DND-41 (cell line): Measurements from ENCODE around the gene INTS3.
A peak's percentile ranks its signal among the peaks of the same experiment; 100 is the strongest.

Experiments used
- ATAC-seq: fragments of 200-7000 bp; cut with Tn5 transposase; 3 replicates; pipeline ENCODE4 v1.9.1; 2021; ENCODE audit warnings: low read depth; ENCODE audit not compliant: insufficient read depth
- DNase-seq: peaks from one replicate; pipeline ENCODE4 v3.0.0-alpha.2; 2020
- H2AFZ ChIP-seq: 2 replicates; pipeline ENCODE4 v1.6.0; 2012; ENCODE audit warnings: low read depth, low read length
- H3K27ac ChIP-seq: 2 replicates; pipeline ENCODE4 v1.5.1; 2012; ENCODE audit warnings: low read length, inconsistent platforms
- H3K27me3 ChIP-seq: fragments of 200-600 bp; sonication (generic); 2 replicates; pipeline ENCODE4 v1.6.0; 2012; ENCODE audit warnings: low read length, mild to moderate bottlenecking, inconsistent platforms; ENCODE audit not compliant: insufficient read depth, poor library complexity
- H3K36me3 ChIP-seq: 2 replicates; pipeline ENCODE4 v1.5.1; 2012; ENCODE audit warnings: low read length, inconsistent platforms; ENCODE audit not compliant: insufficient read depth
- H3K4me1 ChIP-seq: 2 replicates; pipeline ENCODE4 v1.5.1; 2012; ENCODE audit warnings: mild to moderate bottlenecking, low read length; ENCODE audit not compliant: insufficient read depth
- H3K4me2 ChIP-seq: 2 replicates; pipeline ENCODE4 v1.6.0; 2012; ENCODE audit warnings: mild to moderate bottlenecking, moderate library complexity, low read length, inconsistent platforms; ENCODE audit not compliant: insufficient read depth
- H3K4me3 ChIP-seq, 2 experiments: fragments of 200-600 bp in 1 of 2; shearing (Covaris generic) in 1 of 2; 2 replicates each; pipeline ENCODE4 v1.5.1; 2012 to 2016; ENCODE audit warnings: inconsistent platforms in 2 of 2, low read length in 2 of 2, mild to moderate bottlenecking in 2 of 2, low read depth in 1 of 2, moderate library complexity in 1 of 2
- H3K79me2 ChIP-seq: 2 replicates; pipeline ENCODE4 v1.6.0; 2012; ENCODE audit warnings: low read length, inconsistent platforms; ENCODE audit not compliant: insufficient read depth
- H3K9ac ChIP-seq: 2 replicates; pipeline ENCODE4 v1.6.0; 2012; ENCODE audit warnings: low read depth, mild to moderate bottlenecking, inconsistent platforms, low read length, moderate library complexity
- H3K9me3 ChIP-seq: 2 replicates; pipeline ENCODE4 v1.5.1; 2012; ENCODE audit warnings: low read length, moderate library complexity, mild to moderate bottlenecking, inconsistent platforms; ENCODE audit not compliant: insufficient read depth, severe bottlenecking
- H4K20me1 ChIP-seq: 2 replicates; pipeline ENCODE4 v1.6.0; 2012; ENCODE audit warnings: low read length; ENCODE audit not compliant: insufficient read depth
- EZH2 ChIP-seq: IDR thresholded peaks from 3 replicates; pipeline ENCODE4 v1.6.1; 2012; ENCODE audit warnings: borderline replicate concordance, low read depth, mild to moderate bottlenecking, moderate library complexity, low read length, inconsistent platforms; ENCODE audit not compliant: severe bottlenecking
- TF ChIP-seq, protein P1 (sequence below): IDR thresholded peaks from 2 replicates; pipeline ENCODE4 v1.5.1; 2012; ENCODE audit warnings: borderline replicate concordance, low read length, moderate library complexity, mild to moderate bottlenecking; ENCODE audit not compliant: poor library complexity, severe bottlenecking; ENCODE audit errors: extremely low read depth

The INTS3 gene

DNA sequence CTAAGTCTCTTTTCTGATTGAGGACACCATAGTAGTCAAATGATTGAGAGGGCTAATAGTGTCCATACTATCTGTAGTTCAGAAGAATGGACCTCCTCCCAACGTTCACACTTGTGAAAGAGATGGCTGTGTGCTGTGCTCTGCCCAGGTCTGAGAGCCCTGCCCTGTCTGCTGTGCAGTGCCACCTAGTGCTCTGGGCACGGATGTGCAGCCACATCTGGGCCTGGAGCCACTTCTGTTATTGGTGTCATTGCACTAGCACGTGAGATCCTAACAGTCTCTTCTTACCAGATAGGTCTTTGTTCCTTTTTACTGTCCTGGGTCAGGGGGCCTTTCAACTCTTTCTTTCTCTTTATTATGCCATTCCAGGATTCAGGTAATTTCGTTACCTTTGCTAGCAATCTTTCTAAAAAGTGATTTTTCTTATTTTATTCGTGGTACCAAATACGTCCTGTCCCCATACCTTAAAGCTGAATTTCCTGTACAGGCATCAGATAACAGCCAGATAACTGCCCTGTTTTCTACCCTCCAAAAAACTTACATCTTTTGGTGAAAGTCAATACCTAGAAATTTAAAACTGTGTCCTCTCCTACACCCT is 21.7 kb downstream of the INTS3 start:
- no peak overlapping the region for H3K27ac ChIP-seq
- TF ChIP-seq, protein P1, sequence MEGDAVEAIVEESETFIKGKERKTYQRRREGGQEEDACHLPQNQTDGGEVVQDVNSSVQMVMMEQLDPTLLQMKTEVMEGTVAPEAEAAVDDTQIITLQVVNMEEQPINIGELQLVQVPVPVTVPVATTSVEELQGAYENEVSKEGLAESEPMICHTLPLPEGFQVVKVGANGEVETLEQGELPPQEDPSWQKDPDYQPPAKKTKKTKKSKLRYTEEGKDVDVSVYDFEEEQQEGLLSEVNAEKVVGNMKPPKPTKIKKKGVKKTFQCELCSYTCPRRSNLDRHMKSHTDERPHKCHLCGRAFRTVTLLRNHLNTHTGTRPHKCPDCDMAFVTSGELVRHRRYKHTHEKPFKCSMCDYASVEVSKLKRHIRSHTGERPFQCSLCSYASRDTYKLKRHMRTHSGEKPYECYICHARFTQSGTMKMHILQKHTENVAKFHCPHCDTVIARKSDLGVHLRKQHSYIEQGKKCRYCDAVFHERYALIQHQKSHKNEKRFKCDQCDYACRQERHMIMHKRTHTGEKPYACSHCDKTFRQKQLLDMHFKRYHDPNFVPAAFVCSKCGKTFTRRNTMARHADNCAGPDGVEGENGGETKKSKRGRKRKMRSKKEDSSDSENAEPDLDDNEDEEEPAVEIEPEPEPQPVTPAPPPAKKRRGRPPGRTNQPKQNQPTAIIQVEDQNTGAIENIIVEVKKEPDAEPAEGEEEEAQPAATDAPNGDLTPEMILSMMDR: peak; percentile 98
- TF ChIP-seq EZH2: no peak
- no peaks in the 10 kb centered on the region for H4K20me1 ChIP-seq
- H3K9me3 ChIP-seq: no peaks in the 10 kb centered on the region
- no peak overlapping the region for H3K4me3 ChIP-seq
- ATAC-seq (peak; percentile 100), DNase-seq (peak; percentile 80)
- H3K27me3 ChIP-seq: no peaks in the 10 kb centered on the region
- no peak overlapping the region for H3K4me2 ChIP-seq
- no peaks in the 10 kb centered on the region for H3K4me1 ChIP-seq
- H3K79me2 ChIP-seq: no peaks in the 10 kb centered on the region
- no peak overlapping the region for H2AFZ ChIP-seq
- H3K9ac ChIP-seq: no peak overlapping the region
- peaks cover 94% of the 10 kb centered on the region for H3K36me3 ChIP-seq

DNA sequence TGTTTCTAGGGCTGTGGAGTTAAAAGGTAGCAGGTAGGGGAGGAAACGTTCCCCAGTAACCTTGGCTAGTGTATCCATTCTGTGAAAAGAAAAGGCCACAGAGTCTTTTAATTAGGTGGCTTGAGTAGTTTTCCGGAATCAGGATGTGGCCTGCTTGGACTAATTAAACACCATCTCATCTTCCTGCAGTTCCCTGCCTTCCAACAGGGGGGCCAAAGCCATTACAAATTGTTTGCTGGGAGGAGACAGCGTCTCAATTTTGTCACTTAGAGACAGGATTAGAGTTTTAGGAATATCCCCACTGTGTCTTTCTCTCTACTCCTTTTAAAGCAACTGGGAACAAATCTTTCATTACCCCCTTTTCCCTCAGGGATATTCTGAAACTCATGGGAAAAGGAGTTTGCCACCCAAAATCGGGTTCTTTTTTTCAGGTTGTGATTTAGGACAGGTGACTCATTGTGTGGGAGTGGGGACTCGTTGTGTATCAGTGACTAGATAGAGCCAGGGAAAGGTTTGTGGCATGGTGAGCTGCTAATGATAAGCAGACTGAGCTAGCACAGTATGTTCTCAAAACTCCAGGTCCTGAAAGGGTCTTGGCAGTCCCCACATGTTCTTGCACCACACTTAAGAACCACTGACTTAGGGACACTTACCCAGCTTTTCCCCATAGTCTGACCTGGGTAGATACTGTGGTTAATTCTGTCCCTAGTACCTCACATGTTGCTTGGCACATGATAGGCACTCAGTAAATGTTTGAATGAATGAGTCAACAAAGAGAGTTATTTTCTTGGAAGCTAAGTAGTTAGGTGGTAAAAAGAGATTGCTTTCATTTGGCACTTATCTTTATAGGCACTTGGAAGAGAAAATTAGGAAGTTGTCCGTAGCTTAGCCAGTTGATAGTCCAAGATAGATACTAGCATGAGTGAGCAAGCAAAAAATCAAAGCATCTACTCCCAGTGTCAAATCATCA is 22.5 kb downstream of the INTS3 start:
- Histone ChIP-seq H2AFZ (no peak overlapping the region), H3K4me3 (no peak overlapping the region), H3K9ac (no peak overlapping the region), H3K9me3 (no peaks in the 10 kb centered on the region), H3K4me2 (no peak overlapping the region), H3K36me3 (peaks cover 96% of the 10 kb centered on the region), H3K27ac (no peak overlapping the region), H3K27me3 (no peaks in the 10 kb centered on the region), H4K20me1 (no peaks in the 10 kb centered on the region), H3K79me2 (no peaks in the 10 kb centered on the region), H3K4me1 (no peaks in the 10 kb centered on the region)
- DNase-seq: no peak
- TF ChIP-seq EZH2: no peak
- TF ChIP-seq, protein P1: no peak
- no peak for ATAC-seq

DNA sequence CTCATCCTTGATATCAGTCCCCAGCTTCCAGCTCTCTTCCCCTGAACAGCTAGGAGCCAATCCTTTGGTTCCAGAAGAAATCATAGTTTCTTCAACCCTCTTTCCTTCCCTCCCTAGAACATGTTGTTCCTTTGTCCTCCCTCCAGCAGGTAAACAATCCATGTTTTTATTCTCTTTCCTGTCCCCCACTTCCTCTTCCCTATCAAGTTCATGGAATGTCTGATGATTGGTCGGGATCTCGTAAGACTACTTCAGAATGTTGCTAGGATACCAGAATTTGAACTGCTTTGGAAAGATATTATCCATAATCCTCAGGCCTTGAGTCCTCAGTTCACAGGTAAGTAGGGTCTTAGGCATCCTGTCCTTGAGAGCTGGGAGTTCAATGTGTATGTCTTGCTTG is 24.2 kb downstream of the INTS3 start:
- no peak for ATAC-seq
- Histone ChIP-seq H3K27ac (no peak overlapping the region), H3K4me3 (no peak overlapping the region), H3K4me2 (no peak overlapping the region), H4K20me1 (no peaks in the 10 kb centered on the region), H3K9me3 (no peaks in the 10 kb centered on the region), H3K9ac (no peak overlapping the region), H3K36me3 (peaks cover 88% of the 10 kb centered on the region), H3K27me3 (no peaks in the 10 kb centered on the region), H3K79me2 (no peaks in the 10 kb centered on the region), H3K4me1 (no peaks in the 10 kb centered on the region), H2AFZ (no peak overlapping the region)
- TF ChIP-seq, protein P1: no peak
- TF ChIP-seq EZH2: no peak
- DNase-seq: no peak
